ENCODE results near the gene BGLAP.

BGLAP gene

DNA sequence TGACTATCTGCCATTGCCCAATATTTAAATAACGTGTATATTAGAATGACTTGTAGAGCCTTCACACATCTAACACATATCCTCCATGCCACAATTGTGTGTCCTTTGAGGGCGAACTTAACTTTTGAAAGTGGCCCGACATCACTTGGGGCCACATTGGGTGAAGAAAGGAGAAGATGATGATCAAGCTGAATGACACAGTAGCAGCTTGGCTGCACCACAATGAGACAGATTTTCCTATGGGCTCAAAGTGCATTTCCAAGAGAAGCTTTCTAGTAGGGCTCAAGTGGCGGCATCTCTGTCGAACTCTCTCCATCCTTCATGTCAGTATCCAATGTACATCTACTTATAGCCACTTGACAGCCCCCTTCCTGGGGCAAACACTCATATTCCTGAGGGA is 3.7 kb upstream of the BGLAP start:
- DNase-seq (ENCODE audit: low spot score) = no peak
- TF ChIP-seq, protein P1, sequence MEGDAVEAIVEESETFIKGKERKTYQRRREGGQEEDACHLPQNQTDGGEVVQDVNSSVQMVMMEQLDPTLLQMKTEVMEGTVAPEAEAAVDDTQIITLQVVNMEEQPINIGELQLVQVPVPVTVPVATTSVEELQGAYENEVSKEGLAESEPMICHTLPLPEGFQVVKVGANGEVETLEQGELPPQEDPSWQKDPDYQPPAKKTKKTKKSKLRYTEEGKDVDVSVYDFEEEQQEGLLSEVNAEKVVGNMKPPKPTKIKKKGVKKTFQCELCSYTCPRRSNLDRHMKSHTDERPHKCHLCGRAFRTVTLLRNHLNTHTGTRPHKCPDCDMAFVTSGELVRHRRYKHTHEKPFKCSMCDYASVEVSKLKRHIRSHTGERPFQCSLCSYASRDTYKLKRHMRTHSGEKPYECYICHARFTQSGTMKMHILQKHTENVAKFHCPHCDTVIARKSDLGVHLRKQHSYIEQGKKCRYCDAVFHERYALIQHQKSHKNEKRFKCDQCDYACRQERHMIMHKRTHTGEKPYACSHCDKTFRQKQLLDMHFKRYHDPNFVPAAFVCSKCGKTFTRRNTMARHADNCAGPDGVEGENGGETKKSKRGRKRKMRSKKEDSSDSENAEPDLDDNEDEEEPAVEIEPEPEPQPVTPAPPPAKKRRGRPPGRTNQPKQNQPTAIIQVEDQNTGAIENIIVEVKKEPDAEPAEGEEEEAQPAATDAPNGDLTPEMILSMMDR (IDR thresholded peaks at IDR 0.05; ENCODE audit: extremely low read depth, missing control alignments) = no peak

DNA sequence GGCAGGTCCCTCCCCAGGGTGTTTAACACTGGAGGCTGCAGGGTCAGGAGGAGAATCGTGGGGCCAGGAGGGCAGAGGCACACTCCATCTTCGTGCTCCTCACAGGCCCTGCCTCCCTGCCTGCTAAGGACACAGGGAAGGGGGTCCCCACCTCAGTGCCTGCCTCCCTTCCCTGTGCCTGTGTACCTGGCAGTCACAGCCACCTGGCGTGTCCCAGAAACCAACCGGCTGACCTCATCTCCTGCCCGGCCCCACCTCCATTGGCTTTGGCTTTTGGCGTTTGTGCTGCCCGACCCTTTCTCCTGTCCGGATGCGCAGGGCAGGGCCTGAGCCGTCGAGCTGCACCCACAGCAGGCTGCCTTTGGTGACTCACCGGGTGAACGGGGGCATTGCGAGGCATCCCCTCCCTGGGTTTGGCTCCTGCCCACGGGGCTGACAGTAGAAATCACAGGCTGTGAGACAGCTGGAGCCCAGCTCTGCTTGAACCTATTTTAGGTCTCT is 623 bp upstream of the BGLAP start:
- TF ChIP-seq, protein P1 (IDR thresholded peaks at IDR 0.05; ENCODE audit: extremely low read depth, missing control alignments) = no peak
- no peak for DNase-seq (ENCODE audit: low spot score)

DNA sequence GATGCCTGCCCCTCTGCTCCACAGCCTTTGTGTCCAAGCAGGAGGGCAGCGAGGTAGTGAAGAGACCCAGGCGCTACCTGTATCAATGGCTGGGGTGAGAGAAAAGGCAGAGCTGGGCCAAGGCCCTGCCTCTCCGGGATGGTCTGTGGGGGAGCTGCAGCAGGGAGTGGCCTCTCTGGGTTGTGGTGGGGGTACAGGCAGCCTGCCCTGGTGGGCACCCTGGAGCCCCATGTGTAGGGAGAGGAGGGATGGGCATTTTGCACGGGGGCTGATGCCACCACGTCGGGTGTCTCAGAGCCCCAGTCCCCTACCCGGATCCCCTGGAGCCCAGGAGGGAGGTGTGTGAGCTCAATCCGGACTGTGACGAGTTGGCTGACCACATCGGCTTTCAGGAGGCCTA is 754 bp downstream of the BGLAP start:
- TF ChIP-seq, protein P1 (IDR thresholded peaks at IDR 0.05; ENCODE audit: extremely low read depth, missing control alignments) = no peak
- no peak for DNase-seq (ENCODE audit: low spot score)

DNA sequence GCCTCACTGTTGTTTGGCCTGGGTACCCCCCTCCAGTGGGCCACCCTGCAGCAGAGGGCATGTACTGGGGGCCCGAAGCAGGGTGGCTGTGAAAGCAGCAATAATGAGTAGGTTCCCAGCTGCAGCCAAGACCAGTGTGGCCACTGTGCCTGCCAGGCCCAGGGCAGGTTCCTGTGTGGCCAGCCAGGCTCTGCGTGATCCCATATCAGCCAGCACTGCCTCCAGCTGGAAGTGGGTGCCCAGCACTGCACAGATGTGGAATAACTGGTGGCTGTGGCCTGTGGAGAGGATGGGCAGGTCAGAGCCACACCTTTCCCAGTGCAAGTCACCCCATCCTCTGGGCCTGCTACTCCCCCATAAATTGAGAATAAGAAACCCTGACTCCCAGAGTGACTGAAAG is 2.1 kb downstream of the BGLAP start:
- TF ChIP-seq, protein P1 (IDR thresholded peaks at IDR 0.05; ENCODE audit: extremely low read depth, missing control alignments) = no peak
- no peak for DNase-seq (ENCODE audit: low spot score)

DNA sequence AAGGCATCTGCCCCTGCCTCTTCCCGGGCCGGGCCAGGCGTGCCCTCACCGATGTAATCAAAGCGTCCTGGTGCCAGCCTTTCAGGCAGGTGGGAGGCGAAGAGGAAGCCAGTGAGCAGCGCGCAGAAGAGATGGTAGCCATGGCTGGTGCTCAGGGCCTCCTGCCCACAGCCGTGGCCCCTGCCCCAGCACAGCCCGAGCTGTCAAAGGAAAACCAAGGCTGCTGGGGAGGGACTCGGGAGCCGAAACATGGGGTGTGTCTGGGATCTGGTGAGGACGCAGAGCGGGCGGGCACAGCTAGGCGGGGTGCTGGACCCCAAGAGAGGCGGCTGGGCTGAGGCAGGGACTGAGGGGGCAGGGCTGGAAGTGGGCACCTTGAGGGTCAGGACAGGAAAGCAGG is 2.7 kb downstream of the BGLAP start:
- TF ChIP-seq, protein P1 (IDR thresholded peaks at IDR 0.05; ENCODE audit: extremely low read depth, missing control alignments) = no peak
- no peak for DNase-seq (ENCODE audit: low spot score)

DNA sequence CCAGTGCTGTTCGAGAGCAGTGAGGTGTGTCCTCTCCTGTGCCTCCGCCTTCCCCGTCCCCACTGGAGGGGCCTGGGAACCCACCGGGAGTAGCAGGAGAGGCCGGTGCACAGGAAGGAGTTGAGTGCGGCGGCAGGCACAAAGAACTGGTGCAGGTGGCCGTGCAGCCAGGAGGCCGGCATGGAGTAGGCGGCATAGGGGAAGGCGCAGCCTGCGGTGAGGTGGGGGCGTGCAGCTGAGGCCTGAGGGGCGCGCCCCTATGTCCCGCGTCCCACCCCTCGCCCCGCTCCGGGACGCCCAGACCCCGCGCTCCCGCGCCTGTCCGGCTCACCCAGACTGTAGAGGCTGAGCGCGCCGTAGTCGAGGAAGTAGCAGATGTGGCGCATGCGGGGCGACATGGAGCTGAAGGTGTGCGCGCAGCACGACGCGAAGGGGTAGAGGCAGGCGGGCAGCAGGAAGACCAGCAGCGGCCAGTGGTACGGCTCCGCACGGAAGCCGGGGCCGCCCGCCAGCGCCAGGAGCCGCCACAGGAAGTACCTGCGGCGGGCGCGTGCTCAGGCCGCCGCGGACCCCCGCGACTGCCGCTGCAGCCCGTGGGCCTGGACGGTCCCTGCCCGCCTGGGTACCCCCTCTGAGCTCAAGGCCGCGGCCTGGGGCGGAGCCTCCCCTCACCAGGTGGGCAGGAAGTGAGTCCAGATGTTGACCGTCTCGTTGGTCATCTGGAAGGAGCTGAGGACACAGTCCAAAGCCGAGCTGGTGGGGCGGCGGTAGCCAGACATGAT is 3.7 kb downstream of the BGLAP start:
- TF ChIP-seq, protein P1 (IDR thresholded peaks at IDR 0.05; ENCODE audit: extremely low read depth, missing control alignments) = no peak
- DNase-seq (ENCODE audit: low spot score) = peak; percentile 80

DNA sequence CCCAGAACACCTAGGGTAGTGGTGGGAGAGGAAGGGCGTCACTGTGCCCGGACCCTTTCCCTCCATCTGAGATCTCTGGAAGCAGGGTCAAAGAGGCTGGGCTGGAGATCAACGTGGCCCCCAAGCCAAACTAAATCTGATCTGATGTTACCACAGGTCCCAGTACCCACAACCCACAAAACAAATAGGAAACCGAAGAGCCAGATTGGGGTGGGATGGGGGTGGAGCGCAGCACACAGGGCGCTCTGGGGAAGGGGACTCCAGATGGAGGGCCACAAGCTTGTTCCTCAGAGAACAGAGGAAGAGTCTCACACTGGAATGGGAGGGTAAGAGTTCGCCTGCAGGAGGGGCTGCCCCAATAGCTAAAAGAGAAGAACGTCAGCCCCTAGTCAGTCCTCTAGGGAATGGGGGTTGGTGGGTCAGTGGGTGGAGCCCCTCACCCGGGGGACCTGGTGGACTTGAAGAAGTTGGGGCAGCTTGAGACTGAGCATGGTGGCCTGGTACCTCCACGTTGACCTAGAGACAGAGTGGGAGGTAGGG is 4.3 kb downstream of the BGLAP start:
- TF ChIP-seq, protein P1 (IDR thresholded peaks at IDR 0.05; ENCODE audit: extremely low read depth, missing control alignments) = no peak
- peak; percentile 45 for DNase-seq (ENCODE audit: low spot score)
